HG02623 (cell line): ENCODE results near the gene ADK.

Experiments used
- ATAC-seq: cut with Tn5 transposase; IDR thresholded peaks from one replicate; pipeline ENCODE4 v1.9.1; 2021; ENCODE audit warnings: moderate library complexity; ENCODE audit not compliant: unreplicated experiment

The ADK gene

GRCh38 chr10:74691164-74691563 is 540.1 kb downstream of the ADK start:
- ATAC-seq, result no peak

- no peak for ATAC-seq
These were observed 553.8 kb downstream of the ADK start for GRCh38 chr10:74704629-74705357.

GRCh38 chr10:74705358-74705980 is 554.4 kb downstream of the ADK start:
- ATAC-seq, result no peak

GRCh38 chr10:74706966-74707365 is 555.9 kb downstream of the ADK start:
- no peak for ATAC-seq

GRCh38 chr10:74708246-74708645 is 557.2 kb downstream of the ADK start:
- no peak for ATAC-seq

GRCh38 chr10:74718208-74718607 is 567.2 kb downstream of the ADK start:
- no peak for ATAC-seq

GRCh38 chr10:74728225-74728624 is 577.2 kb downstream of the ADK start:
- no peak for ATAC-seq

GRCh38 chr10:74730246-74730645 is 579.2 kb downstream of the ADK start:
- ATAC-seq, result no peak

GRCh38 chr10:74733612-74734011 is 582.6 kb downstream of the ADK start:
- no peak for ATAC-seq

GRCh38 chr10:74736029-74736428 is 585.0 kb downstream of the ADK start:
- no peak for ATAC-seq

- ATAC-seq, result no peak
These were observed 587.0 kb downstream of the ADK start for GRCh38 chr10:74738052-74738451.

- ATAC-seq, result no peak
These were observed 587.5 kb downstream of the ADK start for GRCh38 chr10:74738542-74738941.

GRCh38 chr10:74738985-74739567 is 588.1 kb downstream of the ADK start:
- peak; percentile 79 for ATAC-seq

- no peak for ATAC-seq
These were observed 592.4 kb downstream of the ADK start for GRCh38 chr10:74743401-74743800.

- ATAC-seq, result no peak
These were observed 594.4 kb downstream of the ADK start for GRCh38 chr10:74745449-74745848.

- no peak for ATAC-seq
These were observed 595.8 kb downstream of the ADK start for GRCh38 chr10:74746813-74747212.

- no peak for ATAC-seq
These were observed 597.5 kb downstream of the ADK start for GRCh38 chr10:74748468-74749031.

GRCh38 chr10:74750848-74751274 is 599.8 kb downstream of the ADK start:
- ATAC-seq, result peak; percentile 77

GRCh38 chr10:74752371-74753040 is 601.5 kb downstream of the ADK start:
- ATAC-seq, result no peak

GRCh38 chr10:74753442-74754211 is 602.6 kb downstream of the ADK start:
- no peak for ATAC-seq

- no peak for ATAC-seq
These were observed 603.4 kb downstream of the ADK start for GRCh38 chr10:74754381-74754821.
